GM23338 (cell line): ENCODE measurements around the gene TRPV5. TPM values are rescaled to one million over a fixed set of nuclear protein-coding genes. Genes with fewer than 3 reads are reported as not detected.

Source experiments
- ATAC-seq: fragments of 200-7000 bp; cut with Tn5 transposase; 3 replicates; pipeline ENCODE4 v1.9.1; 2020
- DNase-seq: peaks from one replicate; pipeline ENCODE4 v3.0.0-alpha.2; 2015; ENCODE audit warnings: low spot score
- H2AFZ ChIP-seq: fragments of 200-600 bp; sonication (generic); 2 replicates; pipeline ENCODE4 v1.8.0; 2016; ENCODE audit warnings: antibody characterized with exemption, mild to moderate bottlenecking, moderate library complexity
- H3F3A ChIP-seq: fragments of 200-600 bp; sonication (generic); replicated peaks from 2 replicates; pipeline ENCODE4 v1.8.0; 2017; ENCODE audit warnings: antibody characterized with exemption, mixed run types, low read depth
- H3K27ac ChIP-seq: fragments of 200-600 bp; sonication (generic); 2 replicates; pipeline ENCODE4 v1.6.1; 2016; ENCODE audit warnings: low read depth
- H3K27me3 ChIP-seq: fragments of 200-600 bp; sonication (generic); 2 replicates; pipeline ENCODE4 v1.8.0; 2016; ENCODE audit warnings: mild to moderate bottlenecking, mixed run types, moderate library complexity; ENCODE audit not compliant: insufficient read depth
- H3K36me3 ChIP-seq: fragments of 200-600 bp; sonication (generic); 2 replicates; pipeline ENCODE4 v1.8.0; 2016; ENCODE audit warnings: mild to moderate bottlenecking; ENCODE audit not compliant: insufficient read depth
- H3K4me1 ChIP-seq: fragments of 200-600 bp; sonication (generic); 2 replicates; pipeline ENCODE4 v1.8.0; 2016; ENCODE audit warnings: mild to moderate bottlenecking, moderate library complexity; ENCODE audit not compliant: insufficient read depth
- H3K4me2 ChIP-seq: fragments of 200-600 bp; sonication (generic); 2 replicates; pipeline ENCODE4 v1.7.1; 2017; ENCODE audit warnings: mixed run types
- H3K4me3 ChIP-seq: fragments of 200-600 bp; sonication (generic); 2 replicates; pipeline ENCODE4 v1.6.1; 2016; ENCODE audit warnings: mixed run types
- H3K79me2 ChIP-seq: fragments of 200-600 bp; sonication (generic); replicated peaks from 2 replicates; pipeline ENCODE4 v1.8.0; 2017; ENCODE audit warnings: mild to moderate bottlenecking; ENCODE audit not compliant: insufficient read depth
- H3K9me2 ChIP-seq: fragments of 200-600 bp; sonication (generic); 2 replicates; pipeline ENCODE4 v1.8.0; 2017; ENCODE audit not compliant: insufficient read depth
- H4K20me1 ChIP-seq: fragments of 200-600 bp; sonication (generic); replicated peaks from 2 replicates; pipeline ENCODE4 v1.8.0; 2017; ENCODE audit warnings: mild to moderate bottlenecking; ENCODE audit not compliant: insufficient read depth
- H3K27ac Mint-ChIP-seq: 2 replicates; pipeline ENCODE4 v1.8.0; 2020; ENCODE audit warnings: inconsistent platforms, mild to moderate bottlenecking, moderate library complexity, mixed read lengths
- H3K27me3 Mint-ChIP-seq: 3 replicates; pipeline ENCODE4 v1.8.0; 2022; ENCODE audit warnings: low read depth, mild to moderate bottlenecking, moderate library complexity, mixed read lengths, inconsistent platforms; ENCODE audit not compliant: insufficient read depth, poor library complexity
- H3K36me3 Mint-ChIP-seq: 3 replicates; pipeline ENCODE4 v1.8.0; 2021; ENCODE audit warnings: low read depth, mild to moderate bottlenecking, inconsistent platforms, moderate library complexity, mixed read lengths
- H3K4me1 Mint-ChIP-seq: 3 replicates; pipeline ENCODE4 v1.8.0; 2020; ENCODE audit warnings: mild to moderate bottlenecking, inconsistent platforms, mixed read lengths
- H3K4me3 Mint-ChIP-seq: 3 replicates; pipeline ENCODE4 v1.8.0; 2021; ENCODE audit warnings: moderate library complexity, mild to moderate bottlenecking, inconsistent platforms, mixed read lengths
- H3K9me3 Mint-ChIP-seq: 3 replicates; pipeline ENCODE4 v1.8.0; 2020; ENCODE audit warnings: moderate library complexity, mild to moderate bottlenecking, inconsistent platforms, mixed read lengths
- EZH2 ChIP-seq: fragments of 200-600 bp; sonication (generic); IDR thresholded peaks from one replicate; pipeline ENCODE4 v1.8.0; 2017; ENCODE audit warnings: antibody characterized with exemption, mild to moderate bottlenecking, low read depth; ENCODE audit not compliant: unreplicated experiment
- NANOG ChIP-seq: IDR thresholded peaks from 2 replicates; pipeline ENCODE4 v1.6.1; 2016; ENCODE audit warnings: antibody characterized with exemption, borderline replicate concordance
- POLR2AphosphoS5 ChIP-seq: IDR thresholded peaks from 2 replicates; pipeline ENCODE4 v1.6.1; 2016; ENCODE audit warnings: antibody characterized with exemption, low read depth
- ZNF114 ChIP-seq: fragments of 250-450 bp; sonication (Bioruptor Pico); IDR thresholded peaks from 2 replicates; pipeline ENCODE4 v1.5.0; 2020; ENCODE audit warnings: mild to moderate bottlenecking, moderate library complexity
- ZNF331 ChIP-seq: fragments of 250-450 bp; sonication (Bioruptor Pico); IDR thresholded peaks from 2 replicates; pipeline ENCODE4 v1.5.0; 2020; ENCODE audit warnings: low read depth, mild to moderate bottlenecking, moderate library complexity
- ZNF462 ChIP-seq: fragments of 250-450 bp; sonication (Bioruptor Pico); IDR thresholded peaks from 2 replicates; pipeline ENCODE4 v1.5.0; 2020; ENCODE audit warnings: mild to moderate bottlenecking, moderate library complexity
- polyA plus RNA-seq: library from polyadenylated mRNA; unstranded; fragments of >200 nt; fragmentation: Nextera tagmentation; extraction: Ambion mirVana; gene quantifications from 2 replicates; pipeline ENCODE4 v1.2.1, GENCODE V29; 2016
- total RNA-seq: library from RNA; depleted of rRNA; stranded (reverse); fragments of >200 nt; shearing (Covaris generic); gene quantifications from 2 replicates; pipeline ENCODE4 v1.2.3, GENCODE V29; 2014
- TF ChIP-seq, protein P1 (sequence below): IDR thresholded peaks from 2 replicates; pipeline ENCODE4 v1.6.1; 2016; ENCODE audit warnings: antibody characterized with exemption

TRPV5 gene
- total and polyA plus RNA-seq, 2 experiments from 2014 or later, result not detected

DNA sequence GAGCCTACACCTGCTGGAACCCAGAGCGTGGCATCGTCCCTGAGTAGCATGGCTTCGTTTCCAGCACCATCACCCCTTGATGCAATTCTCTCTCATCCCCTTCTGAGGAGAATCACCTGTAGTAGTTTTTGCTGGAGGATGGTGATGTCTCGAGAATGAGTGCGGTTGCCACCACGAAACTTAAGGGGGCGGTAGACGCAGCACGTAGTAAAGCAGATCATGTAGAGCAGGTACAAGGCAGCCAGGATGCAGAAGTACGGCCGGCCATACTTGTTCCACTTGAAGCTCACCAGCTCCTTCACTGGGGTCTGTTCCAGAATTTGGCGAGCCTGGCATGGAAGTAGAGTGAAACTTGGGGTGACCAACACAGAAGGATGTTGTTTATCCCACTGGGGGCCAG lies 8.1 kb downstream of the TRPV5 start (continued):
- TF ChIP-seq ZNF462 (CRISPR knock-in tag), result no peak
- TF ChIP-seq ZNF331 (CRISPR knock-in tag), result no peak
- no peak for TF ChIP-seq ZNF114 (CRISPR knock-in tag)

DNA sequence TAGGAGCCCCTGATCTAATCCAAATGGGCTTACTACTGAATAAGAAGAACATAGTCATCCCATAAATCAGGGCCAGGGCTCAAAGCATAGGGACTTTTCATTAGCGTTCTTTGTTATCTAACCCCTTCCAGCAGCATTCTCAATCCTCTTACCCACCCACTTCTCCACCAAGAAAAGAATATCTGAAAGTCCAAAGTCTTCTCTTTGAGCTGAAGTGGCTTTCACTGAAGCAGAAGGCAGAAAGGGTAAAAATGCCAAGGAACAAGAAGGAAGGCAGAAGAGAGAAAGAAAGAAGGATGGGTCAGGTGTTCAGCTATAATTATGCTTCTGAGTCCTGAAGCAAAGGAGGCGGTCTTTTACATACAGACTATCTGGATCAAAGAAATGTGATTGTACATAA lies 10.2 kb downstream of the TRPV5 start:
- DNase-seq (no peak), ATAC-seq (no peak)
- H3K4me3 Mint-ChIP-seq, result no peak overlapping the region
- no peaks in the 10 kb centered on the region; the same call in 2 of the 3 replicates for H3K9me3 Mint-ChIP-seq
- peaks cover 9% of the 10 kb centered on the region; the same call in 1 of the 2 replicates for H3K27me3 ChIP-seq
- H4K20me1 ChIP-seq, result no peaks in the 10 kb centered on the region
- H3K36me3 Mint-ChIP-seq, result no peaks in the 10 kb centered on the region; the same call in 2 of the 3 replicates
- no peaks in the 10 kb centered on the region for H3K4me1 Mint-ChIP-seq
- no peak overlapping the region for H3K27ac ChIP-seq
- no peak overlapping the region for H3K4me3 ChIP-seq
- H3K4me1 ChIP-seq, result no peaks in the 10 kb centered on the region
- H2AFZ ChIP-seq, result no peak overlapping the region
- H3K9me2 ChIP-seq, result no peaks in the 10 kb centered on the region
- H3K79me2 ChIP-seq, result no peaks in the 10 kb centered on the region
- H3K4me2 ChIP-seq, result no peak overlapping the region
- H3K36me3 ChIP-seq, result no peaks in the 10 kb centered on the region
- no peak overlapping the region for H3K27ac Mint-ChIP-seq
- no peaks in the 10 kb centered on the region for H3F3A ChIP-seq
- peaks cover 7% of the 10 kb centered on the region for H3K27me3 Mint-ChIP-seq
- TF ChIP-seq ZNF462 (CRISPR knock-in tag) (no peak), POLR2AphosphoS5 (no peak), NANOG (no peak), ZNF331 (CRISPR knock-in tag) (no peak), EZH2 (no peak)
- TF ChIP-seq, protein P1, sequence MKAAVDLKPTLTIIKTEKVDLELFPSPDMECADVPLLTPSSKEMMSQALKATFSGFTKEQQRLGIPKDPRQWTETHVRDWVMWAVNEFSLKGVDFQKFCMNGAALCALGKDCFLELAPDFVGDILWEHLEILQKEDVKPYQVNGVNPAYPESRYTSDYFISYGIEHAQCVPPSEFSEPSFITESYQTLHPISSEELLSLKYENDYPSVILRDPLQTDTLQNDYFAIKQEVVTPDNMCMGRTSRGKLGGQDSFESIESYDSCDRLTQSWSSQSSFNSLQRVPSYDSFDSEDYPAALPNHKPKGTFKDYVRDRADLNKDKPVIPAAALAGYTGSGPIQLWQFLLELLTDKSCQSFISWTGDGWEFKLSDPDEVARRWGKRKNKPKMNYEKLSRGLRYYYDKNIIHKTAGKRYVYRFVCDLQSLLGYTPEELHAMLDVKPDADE, result no peak
